Lower leg skin (tissue), 4 donors: ENCODE results near the gene TSHZ2. TPM values are rescaled to one million over a fixed set of nuclear protein-coding genes. Genes with fewer than 3 reads are reported as not detected.

Experiments
- DNase-seq, 2 donors: peaks; one replicate each; pipeline ENCODE4 v3.0.0-alpha.2; 2019; ENCODE audit warnings: low spot score in 2 of 2
- H3K4me3 ChIP-seq: fragments of 200-600 bp; sonication (generic); 2 replicates; pipeline ENCODE4 v1.5.1; 2017; ENCODE audit warnings: mild to moderate bottlenecking, low read depth; ENCODE audit not compliant: poor library complexity, severe bottlenecking
- POLR2A ChIP-seq, 2 donors: fragments of 450-650 bp; IDR thresholded peaks; one replicate each; pipeline ENCODE4 v1.6.1; 2016 to 2017; ENCODE audit warnings: antibody characterized with exemption in 2 of 2, mild to moderate bottlenecking in 1 of 2, moderate library complexity in 1 of 2
- WGBS, 2 donors: methylation state at CpG; one replicate each; pipeline ENCODE4 v1.1.5; 2018; 5-methylcytosine and 5-hydroxymethylcytosine counted together
- intact Hi-C: fragments of 100-400 bp; cut with DNase I; formaldehyde crosslinking; loops from one replicate; pipeline ENCODE4 v1.15.0; 2023; ENCODE audit warnings: low total_unique reads
- total RNA-seq, 4 donors: library from RNA; depleted of rRNA; stranded (reverse); fragments of >200 nt; gene quantifications; one replicate each; pipeline ENCODE4 v1.1.0, GENCODE V29; 2016
- TF ChIP-seq, protein P1 (sequence below), 3 donors: fragments of 450-650 bp; IDR thresholded peaks; one replicate each; pipeline ENCODE4 v1.5.1; 2016; ENCODE audit warnings: antibody characterized with exemption in 3 of 3, mild to moderate bottlenecking in 3 of 3, moderate library complexity in 2 of 3

Gene TSHZ2
- total RNA-seq, 4 donors from 2014 or later = 8.1 to 25.7 (median 10.5) TPM

DNA sequence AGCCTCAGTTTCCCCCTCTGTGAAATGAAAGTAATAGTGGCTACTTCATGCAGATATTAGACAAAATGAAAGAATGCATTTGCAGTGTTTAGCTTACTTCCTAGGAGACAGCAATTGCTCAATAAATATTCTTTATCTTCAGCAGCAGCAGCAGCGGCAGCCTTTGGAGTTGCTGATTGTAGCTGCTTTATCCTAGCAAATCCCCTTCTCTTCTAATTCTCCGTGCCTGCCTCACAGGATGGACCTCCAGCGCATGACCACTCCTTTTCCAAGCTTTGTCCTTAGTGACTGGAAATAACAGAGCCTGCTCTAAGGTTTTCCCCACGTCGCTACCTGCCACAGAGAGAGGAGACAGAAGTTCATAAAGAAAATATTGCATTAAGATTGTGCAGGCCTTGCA is 279.8 kb downstream of the TSHZ2 start:
- no peak for DNase-seq
- TF ChIP-seq, protein P1, sequence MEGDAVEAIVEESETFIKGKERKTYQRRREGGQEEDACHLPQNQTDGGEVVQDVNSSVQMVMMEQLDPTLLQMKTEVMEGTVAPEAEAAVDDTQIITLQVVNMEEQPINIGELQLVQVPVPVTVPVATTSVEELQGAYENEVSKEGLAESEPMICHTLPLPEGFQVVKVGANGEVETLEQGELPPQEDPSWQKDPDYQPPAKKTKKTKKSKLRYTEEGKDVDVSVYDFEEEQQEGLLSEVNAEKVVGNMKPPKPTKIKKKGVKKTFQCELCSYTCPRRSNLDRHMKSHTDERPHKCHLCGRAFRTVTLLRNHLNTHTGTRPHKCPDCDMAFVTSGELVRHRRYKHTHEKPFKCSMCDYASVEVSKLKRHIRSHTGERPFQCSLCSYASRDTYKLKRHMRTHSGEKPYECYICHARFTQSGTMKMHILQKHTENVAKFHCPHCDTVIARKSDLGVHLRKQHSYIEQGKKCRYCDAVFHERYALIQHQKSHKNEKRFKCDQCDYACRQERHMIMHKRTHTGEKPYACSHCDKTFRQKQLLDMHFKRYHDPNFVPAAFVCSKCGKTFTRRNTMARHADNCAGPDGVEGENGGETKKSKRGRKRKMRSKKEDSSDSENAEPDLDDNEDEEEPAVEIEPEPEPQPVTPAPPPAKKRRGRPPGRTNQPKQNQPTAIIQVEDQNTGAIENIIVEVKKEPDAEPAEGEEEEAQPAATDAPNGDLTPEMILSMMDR (IDR thresholded peaks at IDR 0.05) = no peak
- TF ChIP-seq POLR2A (IDR thresholded peaks at IDR 0.05) = no peak
- intact Hi-C loops = no loop called here
- 93 to 97% methylated on average over 5 of the region's 5 CpGs for WGBS, 2 donors
- no peak overlapping the region for H3K4me3 ChIP-seq

DNA sequence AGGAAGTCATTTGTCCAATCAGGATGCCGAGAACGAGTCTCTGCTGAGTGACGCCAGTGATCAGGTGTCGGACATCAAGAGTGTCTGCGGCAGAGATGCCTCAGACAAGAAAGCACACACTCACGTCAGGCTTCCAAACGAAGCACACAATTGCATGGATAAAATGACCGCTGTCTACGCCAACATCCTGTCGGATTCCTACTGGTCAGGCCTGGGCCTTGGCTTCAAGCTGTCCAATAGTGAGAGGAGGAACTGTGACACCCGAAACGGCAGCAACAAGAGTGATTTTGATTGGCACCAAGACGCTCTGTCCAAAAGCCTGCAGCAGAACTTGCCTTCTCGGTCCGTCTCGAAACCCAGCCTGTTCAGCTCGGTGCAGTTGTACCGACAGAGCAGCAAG is 281.5 kb downstream of the TSHZ2 start:
- no peak for DNase-seq
- WGBS, 2 donors = 93 to 98% methylated on average over 18 of the region's 18 CpGs
- intact Hi-C loops = no loop called here
- H3K4me3 ChIP-seq = no peak overlapping the region
- no peak for TF ChIP-seq POLR2A (IDR thresholded peaks at IDR 0.05)
- TF ChIP-seq, protein P1 (IDR thresholded peaks at IDR 0.05) = no peak

DNA sequence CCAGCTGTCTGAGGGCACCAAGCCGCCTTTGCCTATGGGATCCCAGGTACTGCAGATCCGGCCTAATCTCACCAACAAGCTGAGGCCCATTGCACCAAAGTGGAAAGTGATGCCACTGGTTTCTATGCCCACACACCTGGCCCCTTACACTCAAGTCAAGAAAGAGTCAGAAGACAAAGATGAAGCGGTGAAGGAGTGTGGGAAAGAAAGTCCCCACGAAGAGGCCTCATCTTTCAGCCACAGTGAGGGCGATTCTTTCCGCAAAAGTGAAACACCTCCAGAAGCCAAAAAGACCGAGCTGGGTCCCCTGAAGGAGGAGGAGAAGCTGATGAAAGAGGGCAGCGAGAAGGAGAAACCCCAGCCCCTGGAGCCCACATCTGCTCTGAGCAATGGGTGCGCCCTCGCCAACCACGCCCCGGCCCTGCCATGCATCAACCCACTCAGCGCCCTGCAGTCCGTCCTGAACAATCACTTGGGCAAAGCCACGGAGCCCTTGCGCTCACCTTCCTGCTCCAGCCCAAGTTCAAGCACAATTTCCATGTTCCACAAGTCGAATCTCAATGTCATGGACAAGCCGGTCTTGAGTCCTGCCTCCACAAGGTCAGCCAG is 283.0 kb downstream of the TSHZ2 start:
- no peak overlapping the region for H3K4me3 ChIP-seq
- DNase-seq = no peak
- 93 to 96% methylated on average over 18 of the region's 18 CpGs for WGBS, 2 donors
- TF ChIP-seq, protein P1 (IDR thresholded peaks at IDR 0.05) = no peak
- TF ChIP-seq POLR2A (IDR thresholded peaks at IDR 0.05) = no peak
- intact Hi-C loops = no loop called here

DNA sequence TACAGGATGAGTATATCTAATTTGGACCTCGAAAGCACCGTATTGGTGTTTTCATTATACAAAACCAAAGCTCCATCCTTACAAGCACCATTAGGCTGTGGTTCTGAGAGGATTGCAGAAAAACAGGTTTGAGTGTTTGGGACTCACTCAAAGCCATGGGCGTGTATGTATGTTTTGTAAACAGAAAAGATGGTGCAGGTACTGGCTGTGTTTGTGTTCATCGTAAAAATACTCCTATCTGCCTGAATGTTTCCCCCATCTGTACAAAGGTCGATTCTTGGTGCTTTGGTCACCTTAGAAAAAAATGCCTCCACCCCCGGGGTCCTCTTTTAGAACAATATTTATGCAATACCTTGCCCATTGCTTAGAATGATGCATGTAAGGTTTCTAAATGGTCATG is 286.6 kb downstream of the TSHZ2 start:
- no peak for TF ChIP-seq POLR2A (IDR thresholded peaks at IDR 0.05)
- TF ChIP-seq, protein P1 (IDR thresholded peaks at IDR 0.05) = no peak
- 65 to 79% methylated on average over 6 of the region's 6 CpGs for WGBS, 2 donors
- intact Hi-C loops = no loop called here
- H3K4me3 ChIP-seq = no peak overlapping the region
- no peak for DNase-seq

DNA sequence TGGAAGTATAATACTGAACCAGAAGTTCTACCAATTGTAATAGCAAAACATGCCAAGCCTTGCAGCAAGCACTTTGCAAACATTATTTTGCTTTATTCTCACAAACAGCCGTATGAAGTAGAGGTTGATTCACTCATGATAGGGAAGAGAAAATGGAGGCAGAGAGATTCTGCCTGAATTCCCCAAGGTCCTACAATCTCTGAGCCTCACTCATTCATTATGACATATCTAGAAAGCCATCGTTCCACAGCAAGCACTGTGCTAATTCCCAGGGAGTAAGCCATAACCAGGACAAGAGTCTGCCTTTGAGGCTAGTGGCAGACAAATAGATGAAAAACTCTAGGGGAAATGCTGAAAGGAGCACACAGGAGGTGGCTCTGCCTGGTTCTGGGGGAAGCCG is 288.0 kb downstream of the TSHZ2 start:
- H3K4me3 ChIP-seq = no peak overlapping the region
- intact Hi-C loops = no loop called here
- DNase-seq = no peak
- WGBS, 2 donors = 83 to 87% methylated on average over 3 of the region's 3 CpGs
- TF ChIP-seq, protein P1 (IDR thresholded peaks at IDR 0.05) = no peak
- no peak for TF ChIP-seq POLR2A (IDR thresholded peaks at IDR 0.05)

DNA sequence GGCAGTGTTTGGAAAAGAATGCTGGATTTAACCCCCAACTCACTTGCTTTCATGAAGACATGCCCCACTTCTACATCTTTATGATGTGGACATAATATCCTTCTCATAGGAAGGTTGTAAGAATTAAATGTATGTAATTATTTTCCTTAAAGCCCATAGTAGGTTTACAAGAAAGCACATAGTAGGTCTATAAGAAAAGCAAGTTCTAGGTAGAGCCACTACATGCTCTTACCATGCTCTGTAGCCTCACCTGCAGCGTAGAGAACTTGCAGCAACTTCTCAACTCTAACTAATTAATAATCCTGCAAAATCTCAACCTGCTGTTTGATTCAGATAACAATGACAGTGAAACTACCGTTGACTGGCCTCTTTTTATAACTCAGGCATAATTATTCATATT is 288.4 kb downstream of the TSHZ2 start:
- 93 to 94% methylated on average over 2 of the region's 2 CpGs for WGBS, 2 donors
- DNase-seq = no peak
- intact Hi-C loops = no loop called here
- no peak overlapping the region for H3K4me3 ChIP-seq
- TF ChIP-seq, protein P1 (IDR thresholded peaks at IDR 0.05) = no peak
- TF ChIP-seq POLR2A (IDR thresholded peaks at IDR 0.05) = no peak
